H4 (cell line): ENCODE data around the gene TMEM125. TPM values are rescaled to one million over a fixed set of nuclear protein-coding genes. Genes with fewer than 3 reads are reported as not detected.

ENCODE experiments used
- DNase-seq: peaks from one replicate; pipeline ENCODE4 v3.0.0-alpha.2; 2015; ENCODE audit warnings: low spot score
- total RNA-seq: library from RNA; depleted of rRNA; stranded (reverse); fragments of >200 nt; shearing (Covaris generic); gene quantifications from 2 replicates; pipeline ENCODE4 v1.2.3, GENCODE V29; 2014

The TMEM125 gene
- total RNA-seq, 1 experiment from 2014 or later: not detected

DNA sequence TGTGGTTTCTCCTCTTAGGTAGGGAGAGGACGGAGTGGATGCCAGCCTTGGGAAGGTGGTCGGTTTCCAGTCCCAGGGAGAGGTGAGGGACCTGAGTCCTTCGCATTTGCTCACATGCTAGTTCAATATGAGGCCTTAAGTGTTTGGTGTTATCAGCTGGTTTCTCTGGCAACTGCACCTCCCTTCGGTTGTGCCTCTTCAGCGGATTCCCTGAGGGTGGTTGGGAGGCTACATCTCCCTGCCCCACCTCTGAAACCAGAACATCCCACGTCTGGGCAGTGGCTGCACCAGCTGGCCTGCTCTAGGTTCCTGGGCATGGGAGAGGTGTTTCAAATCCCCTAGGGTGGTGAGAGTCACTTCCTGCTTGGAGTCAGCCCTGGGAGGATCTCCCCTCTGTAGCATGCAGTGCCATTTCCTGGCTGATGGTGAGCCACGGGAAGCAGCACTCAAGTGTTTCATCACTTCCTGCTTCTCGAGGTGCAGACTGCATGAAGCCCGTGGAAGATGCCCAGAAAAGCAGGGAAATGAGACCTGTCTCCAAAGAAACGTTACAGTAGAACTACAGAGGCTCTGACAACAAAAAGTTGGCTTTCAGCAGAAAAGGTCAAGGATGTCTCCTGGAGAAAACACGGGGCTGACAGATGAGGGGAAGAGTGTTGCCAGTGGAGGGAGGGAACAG, 4.5 kb downstream of the TMEM125 start:
- peak; percentile 74 for DNase-seq

DNA sequence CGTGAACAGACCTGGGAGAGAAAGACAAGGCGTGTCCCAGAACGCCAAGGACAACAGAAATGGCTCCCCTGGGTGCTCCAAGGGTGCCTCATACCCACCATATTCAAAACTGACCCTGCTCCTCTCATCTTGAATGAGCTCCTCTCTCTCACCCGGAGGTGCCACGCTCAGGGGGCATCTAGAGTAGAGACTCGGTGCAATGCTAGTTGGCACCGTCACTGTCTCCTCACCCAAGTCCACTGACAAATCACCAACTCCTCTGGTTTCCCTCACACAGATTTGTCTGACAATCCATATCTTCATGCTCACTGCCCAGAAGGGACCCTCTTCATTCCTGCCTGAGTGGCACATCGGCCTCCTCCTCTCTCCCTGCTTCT, 5.0 kb downstream of the TMEM125 start:
- no peak for DNase-seq

DNA sequence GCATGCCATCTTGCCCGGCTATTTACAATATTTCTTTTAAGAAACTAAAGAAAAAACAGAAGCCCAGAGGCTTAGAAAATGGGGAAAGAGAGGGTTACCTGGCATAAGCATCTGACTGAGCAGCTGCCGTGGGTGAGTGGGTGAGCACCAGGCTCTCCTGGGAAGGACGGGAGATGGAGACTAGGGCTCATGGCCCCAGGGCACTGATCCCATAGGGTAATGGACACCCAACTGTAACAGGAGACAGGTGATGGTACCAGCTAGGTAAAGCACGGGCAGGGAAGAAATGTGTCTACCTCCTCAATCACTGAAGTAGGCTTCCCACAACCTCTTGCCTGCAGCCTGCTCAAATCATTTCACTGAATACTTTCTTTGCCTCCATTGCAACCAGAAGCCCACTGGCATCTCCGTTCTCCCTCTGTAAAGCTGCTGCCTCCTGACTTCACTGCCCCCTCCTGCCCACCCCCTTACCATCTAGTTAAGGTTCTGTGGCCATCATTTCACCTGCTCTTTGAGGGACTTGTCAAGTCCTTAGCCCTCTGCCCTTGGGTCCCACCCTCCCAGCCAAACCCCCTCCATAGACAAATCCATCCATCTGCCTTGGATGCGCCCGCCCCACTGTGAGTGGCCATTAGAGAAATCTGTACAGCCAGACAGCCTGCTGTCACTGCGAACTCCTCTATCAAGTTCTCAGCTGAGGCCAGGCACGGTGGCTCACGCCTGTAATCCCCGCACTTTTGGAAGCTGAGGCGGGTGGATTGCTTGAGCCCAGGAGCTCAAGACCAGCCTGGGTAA, 6.2 kb downstream of the TMEM125 start:
- no peak for DNase-seq

DNA sequence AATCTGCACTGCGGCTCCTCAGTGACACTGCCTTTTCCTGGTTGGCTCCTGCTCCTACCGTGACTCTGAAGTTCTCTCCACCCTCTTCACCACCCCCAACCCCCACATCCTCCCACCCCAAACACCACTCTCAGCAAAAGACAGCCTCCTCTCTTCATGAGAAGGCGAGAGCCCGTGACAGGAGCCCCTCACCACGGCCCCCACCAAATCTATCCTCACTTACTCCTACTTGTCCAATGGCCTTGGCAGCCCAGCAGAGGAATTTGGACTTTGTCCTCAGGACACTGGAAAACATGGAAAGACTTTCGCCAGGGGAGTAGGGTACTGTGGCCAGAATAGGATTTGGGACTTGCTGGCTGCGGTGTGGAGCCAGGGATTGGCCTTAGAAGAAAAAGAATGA, 6.9 kb downstream of the TMEM125 start:
- DNase-seq: no peak

DNA sequence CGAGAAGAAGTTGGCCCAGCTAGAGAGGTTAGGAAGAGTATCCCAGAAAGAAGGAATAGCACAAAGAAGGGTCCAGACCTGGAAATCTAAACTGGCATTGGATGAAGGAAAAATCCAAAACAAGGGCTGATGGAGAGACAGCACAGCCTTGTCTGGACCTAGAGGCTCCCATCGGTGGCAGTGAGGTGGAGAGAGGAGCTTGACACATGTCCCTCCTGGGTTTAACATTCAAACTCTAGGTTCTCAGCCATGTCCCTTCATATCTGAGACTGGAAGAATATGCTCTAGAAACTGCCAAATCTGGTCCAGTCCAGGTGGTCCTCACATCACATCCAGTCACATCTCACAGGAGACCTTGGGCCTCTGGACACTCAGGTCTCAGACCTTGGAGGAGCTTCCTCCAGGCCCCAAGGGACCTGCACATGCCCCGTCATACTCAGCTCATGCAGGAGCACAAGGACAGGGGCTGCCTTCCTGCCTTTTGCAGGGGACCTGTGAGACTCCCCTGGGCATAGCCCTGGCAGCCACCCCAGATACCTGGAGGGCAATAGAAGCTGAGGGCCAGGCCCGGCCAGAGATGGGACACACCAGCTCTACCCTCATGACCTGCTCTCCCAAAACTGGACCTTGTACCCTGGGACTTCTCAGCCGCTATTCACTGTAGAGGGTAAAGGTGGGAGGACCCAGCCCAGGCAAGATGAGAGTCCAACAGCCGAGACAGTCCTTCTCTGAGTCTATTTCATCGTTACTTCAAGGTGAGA, 7.5 kb downstream of the TMEM125 start:
- DNase-seq: no peak

DNA sequence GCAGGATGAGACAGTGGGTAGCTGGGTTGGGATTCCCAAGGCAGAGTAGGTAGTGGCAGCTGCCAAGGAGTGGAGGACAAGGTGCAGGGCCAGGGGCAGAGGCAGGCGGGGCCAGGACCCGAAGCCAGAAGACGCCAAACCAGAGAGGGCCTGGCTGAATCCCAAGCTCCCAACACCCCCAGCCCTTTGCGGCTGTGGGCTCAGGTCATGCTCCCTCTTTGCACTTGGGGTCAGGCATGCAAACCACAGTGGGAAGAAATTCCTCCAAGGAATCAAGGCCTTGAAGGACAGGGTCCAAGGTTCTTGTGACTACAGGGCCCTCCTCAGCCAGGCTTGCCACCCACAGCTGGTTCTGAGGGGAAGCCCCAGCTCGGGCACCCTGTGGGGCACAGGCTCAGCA, 9.4 kb downstream of the TMEM125 start:
- no peak for DNase-seq

DNA sequence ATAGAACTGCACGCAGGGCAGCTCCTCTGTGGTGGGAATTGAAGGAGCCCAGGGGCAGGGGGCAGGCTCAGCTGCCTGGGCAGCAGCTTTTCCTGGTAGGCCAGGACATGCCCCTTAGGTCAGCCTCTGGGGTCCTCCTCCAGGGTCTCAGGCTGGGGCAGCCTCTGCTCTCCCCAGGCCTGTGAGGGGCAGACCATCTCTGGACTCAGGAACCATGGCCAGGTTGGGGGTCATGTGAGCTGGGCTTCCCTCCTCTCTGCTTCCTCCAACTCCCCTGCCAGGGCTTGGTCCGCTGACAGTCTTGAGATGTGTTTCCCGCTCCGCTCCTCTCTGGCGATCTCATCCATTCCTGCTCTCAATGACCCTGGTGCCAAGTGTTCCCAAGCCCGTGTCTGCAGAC, 9.9 kb downstream of the TMEM125 start:
- no peak for DNase-seq

DNA sequence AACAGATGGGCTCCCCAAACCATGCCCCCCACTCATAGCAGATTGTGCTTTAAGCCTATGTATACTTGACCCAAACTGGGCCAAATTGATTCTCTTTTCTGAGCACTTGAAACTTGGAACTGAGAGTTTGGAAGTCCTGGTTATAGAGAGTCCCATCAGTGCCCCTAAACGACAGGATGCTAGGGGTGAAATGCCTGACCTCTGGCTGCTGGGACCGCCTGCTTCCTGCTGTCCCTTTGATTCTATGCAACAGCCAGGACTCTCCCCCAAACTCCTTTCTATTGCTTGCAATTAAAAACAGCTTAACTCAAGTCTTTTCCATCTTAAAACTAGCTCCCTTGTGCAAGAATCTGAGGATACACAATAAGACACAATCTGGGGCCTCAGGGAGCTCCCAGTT, 10.9 kb downstream of the TMEM125 start:
- DNase-seq: no peak

DNA sequence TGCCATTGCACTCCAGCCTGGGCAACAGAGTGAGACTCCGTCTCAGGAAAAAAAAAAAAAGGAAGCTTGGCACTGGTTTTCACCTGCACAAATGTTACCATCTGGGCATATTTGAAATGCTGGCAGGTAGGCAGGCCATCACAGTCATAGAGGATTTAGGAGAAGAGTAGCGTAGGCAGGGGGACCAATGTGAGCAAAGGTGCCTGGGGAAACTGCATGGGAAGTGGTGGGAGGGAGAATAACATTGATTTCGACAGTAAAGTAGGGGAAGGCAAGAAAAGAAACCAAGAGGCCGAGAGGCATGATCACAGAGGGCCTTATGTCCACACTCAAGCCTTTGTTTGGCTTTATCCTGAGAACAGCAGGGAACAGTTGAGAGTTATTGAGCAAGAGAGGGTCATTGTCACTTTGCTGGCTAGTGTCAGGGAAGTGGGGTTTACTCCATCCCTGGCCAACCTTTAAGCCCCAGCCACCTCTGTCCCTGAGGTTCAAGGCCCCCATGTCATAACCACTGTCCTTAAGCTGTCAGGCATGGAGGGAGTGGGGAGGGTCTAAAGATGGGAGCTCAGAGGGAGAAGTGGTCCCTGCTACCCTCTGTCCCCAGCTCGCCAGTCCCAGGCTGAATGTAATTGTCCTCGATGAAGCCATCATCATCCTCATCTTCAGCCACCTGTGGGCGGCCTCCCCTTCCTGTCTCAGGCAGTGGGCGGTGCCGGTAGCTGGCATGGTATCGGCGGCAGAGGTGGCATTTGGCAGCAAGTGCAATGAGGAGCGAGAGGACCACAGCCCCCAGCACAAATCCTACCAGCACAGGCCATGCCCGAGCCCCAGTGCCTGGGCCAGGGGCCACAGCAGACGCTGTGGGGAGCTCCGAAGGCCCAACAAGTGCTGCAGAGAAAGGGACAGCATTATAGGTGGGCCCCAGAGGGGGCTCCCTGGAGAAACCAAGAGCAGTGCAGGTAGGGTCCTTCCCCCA, 12.7 kb downstream of the TMEM125 start:
- DNase-seq: no peak

DNA sequence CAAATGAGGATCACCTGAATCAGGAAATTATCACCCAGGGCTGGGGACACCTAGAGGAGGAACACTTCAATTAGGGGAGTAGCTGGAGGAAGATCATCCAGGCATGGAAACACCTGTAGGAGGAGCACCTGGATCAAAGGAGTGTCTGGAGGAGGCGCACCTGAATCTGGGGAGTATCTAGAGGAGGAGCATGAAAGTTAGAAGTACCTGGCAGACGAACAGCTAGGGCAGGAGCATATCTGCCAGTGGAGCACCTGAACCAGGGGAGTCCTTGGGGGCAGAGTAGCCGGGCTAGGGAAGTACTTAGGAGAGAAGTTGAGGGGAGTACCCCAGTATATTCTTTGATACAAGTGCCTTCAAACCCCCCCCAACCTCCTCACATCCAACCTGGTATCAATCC, 14.3 kb downstream of the TMEM125 start:
- no peak for DNase-seq

DNA sequence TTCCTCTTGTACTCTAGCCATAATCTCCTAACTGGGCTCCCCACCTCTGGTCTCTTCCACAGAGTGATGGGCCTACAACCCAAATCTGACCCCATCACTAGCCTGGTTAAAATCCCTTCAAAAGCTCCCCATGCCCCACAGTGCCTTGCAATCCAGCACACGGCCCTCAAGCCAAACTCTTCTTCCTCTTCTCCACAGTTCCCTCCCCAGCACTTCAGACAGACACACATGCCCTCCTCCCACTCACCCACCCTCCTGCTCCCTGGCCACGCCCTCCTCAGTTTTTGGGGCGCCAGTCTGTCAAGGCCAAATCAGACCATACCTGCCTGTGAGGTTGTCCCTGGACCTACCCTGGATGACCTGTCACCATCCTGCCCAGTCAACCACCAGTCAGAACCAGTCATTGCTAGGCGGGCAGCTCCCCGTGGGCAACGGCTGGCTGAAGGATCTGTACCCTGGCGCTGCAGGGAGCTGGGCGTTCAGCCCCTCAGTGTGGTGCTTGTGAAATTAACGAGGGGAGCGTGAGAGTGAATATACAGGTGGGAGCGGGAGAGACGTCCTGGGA, 14.8 kb downstream of the TMEM125 start:
- no peak for DNase-seq

DNA sequence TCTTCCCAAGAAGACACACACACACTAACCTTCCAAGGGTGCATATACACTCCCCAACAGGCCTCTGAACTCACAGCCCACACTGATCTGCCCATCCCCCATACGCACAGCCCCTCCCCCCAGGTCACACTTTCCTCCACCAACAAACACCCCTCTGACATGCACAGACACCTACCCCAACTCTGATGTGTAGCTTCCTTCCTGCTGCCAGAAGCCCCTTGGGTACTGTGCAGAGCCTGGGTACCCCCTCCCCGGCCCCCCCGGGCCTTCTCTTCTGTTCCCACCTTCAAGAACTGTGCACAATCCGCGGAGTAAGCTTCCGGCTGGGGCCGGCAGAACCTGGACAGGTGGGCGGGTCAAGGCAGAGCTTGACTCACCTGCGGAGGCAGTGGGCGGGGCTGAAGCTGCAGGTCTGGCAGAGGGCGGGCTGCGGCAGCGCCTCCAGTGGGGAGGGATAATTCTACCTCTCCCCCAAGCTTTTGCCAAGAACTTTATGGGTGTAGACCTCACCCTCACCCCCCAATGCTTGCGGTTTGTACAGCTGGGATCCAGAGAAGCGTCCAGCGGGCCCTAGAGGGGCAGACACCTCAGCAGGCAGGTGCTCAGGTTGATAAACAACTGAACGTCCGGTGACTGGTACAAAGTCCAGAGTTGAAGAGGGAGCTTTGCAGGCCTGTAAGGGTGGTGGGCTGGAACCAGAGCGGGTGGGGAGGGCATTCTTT, 15.6 kb downstream of the TMEM125 start, which contains the start of gene C1orf210:
TSS of gene C1orf210 (minus strand) at position 313 of the 722 bp plus-strand sequence. CDS start 2,311 bp downstream, outside the sequence.
- no peak for DNase-seq

DNA sequence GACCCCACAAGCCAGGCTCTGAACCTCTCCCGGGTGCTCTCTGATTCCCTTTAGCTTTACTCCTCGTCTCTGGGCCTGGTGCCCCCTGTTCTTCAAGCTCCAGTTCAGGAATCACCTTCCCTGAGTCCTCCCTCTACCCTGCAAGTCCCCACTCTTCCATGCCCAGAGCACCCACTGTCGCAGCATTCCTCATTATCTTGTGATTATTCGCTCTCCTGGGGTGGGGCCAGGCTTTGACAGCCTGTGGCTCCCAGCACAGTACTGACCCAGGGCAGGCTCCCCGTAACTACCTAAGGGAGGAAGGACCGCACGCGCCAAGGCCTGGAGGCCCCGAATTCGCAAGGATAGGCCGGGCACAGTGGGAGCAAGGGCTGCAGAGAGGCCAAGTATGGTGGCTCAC, 16.3 kb downstream of the TMEM125 start:
- DNase-seq: no peak

DNA sequence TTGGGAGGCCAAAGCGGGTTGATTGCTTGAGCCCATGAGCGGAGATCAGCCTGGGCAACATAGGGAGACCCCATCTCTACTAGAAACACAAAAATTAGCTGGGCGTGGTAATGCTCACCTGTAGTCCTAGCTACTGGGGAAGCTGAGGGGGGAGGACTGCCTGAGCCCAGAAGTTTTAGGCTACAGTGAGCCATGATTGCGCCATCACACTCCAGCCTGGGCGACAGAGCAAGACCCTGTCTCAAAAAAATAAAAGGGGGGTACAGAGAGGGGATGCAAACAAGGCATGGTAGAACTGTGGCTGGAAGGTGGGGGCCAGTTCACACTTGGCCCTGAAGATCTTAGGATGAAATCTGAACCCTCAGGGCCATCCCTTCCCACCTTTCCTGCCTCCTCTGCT, 16.8 kb downstream of the TMEM125 start:
- no peak for DNase-seq

DNA sequence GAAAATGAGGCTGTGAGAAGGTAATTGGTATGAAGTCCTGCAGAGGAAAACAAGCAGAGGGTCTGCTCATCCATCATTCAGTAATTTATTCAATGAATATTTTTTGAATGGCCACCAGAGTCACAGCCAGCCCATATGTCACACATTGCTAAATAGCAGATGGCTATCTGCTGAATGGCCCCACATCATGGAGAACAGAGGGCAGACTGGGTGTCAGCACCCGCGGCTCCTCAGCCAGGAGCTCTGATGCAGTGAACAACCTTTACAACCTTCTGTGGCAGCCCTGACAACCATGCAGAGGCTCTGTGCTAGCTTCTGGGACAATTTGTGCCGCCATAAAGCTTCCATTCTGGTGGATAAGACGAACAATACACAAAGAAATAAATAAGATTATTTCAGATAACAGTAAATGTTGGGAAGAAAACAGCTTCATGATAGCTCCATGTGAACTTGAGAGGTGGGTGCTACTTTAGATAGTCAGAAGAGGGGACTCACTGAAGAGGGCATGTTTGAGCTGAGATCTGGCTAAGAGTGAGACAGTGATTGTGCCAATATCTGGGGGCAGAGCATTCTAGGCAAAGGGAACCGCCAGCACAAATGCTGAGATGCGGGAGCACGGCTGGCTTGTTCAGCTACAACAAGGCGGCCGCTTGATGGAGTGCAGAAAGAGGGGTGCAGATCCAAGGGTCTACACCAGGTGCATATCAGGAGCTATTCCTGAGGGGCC, 18.4 kb downstream of the TMEM125 start:
- DNase-seq: no peak

DNA sequence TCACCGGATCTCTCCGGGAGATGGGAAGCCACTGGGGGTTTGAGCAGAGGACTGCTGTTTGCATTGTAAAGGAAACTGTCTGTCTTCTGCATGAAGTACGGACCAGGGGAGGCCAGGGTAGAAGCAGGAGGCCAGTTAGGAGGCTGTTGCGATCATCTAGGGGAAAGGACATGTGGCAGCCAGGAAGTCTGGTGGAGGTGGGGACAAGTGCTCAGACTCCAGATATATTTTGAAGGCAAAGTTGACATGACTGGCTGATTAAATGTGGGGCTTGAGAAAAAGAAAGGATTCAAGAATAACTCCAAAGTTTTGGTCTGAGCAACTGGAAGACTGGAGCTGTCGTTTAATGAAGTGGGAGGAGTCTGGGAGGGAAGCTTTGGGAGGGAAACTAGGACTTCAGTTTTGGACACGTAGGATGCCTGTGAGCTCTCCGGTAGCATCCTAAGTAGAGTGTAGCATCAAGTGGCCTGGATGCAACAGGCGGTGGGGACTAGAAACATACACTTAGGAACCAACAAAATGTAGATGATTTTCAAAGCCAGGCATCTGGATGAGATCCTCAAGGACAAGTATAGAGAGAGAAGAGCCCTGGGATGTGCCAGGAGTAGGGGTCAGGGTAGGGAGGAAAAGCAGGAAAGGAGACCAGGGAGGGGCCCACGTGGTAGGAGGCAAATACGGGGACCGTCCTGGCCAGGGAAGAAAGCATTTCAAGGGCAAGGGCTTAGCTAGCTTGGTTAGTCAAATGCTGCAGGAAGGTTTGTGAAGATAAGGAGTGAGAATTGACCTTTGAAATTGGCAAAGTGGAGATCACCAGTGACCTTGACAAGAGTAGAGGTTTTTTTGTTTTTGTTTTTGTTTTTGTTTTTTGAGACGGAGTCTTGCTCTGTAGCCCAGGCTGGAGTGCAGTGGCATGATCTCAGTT, 19.3 kb downstream of the TMEM125 start:
- no peak for DNase-seq

DNA sequence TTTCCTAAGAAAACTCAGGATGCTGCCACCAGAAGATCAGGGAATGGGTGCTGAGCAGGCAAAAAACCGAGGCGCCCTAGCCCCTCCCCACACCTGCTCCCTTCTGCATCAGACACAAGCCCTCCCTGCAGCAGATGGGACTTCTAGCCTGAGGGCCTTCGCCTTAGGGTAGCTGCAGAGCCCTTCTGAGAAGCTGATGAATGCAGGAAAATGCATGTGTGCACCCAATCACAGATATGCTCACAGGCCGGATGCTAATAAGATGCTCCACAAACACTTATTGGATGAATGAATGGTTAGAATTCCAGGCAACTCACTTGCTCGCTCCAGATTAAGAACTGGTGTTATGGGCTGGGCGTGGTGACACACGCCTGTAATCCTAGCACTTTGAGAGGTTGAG, 22.4 kb downstream of the TMEM125 start:
- DNase-seq: no peak

DNA sequence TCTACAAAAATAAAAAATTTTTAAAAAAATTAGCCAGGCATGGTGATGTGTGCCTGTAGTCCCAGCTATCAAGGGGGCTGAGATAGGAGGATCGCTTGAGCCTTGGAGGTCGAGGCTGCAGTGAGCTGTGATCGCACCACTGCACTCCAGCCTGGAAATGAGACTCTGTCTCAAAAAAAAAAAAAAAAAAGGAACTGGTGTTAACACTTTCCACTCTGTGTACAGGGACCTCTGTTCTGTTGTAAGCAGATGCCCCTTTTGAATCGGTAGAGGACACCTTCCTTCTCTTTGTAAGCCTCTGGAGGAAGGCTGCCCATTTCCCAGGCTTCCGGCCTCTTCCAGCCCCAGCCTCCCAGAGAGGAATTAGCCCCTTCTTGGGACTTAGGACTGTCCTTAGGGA, 22.9 kb downstream of the TMEM125 start:
- DNase-seq: no peak

DNA sequence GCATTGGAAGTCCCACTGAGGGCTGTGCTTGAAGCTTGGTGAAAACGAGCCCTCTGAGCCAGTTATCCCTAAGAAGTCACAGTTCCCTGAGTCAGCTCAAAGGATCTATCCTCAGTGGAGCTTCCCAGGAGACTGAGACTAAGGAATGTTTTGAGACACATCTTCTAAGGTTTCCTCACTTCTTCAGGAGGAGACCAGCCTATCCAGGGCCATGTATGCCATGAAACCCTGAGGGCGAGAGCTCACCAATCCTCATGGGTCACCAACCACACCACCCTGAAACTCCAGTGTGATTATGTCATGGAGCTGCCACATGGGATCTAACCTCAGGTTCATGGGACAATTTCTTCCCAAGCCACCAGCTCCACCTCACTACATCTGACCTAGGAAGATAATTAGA, 23.4 kb downstream of the TMEM125 start:
- no peak for DNase-seq
